Thoracic aorta (tissue), 2 donors: ENCODE measurements around the gene PRLR. TPM values are rescaled to one million over a fixed set of nuclear protein-coding genes. Genes with fewer than 3 reads are reported as not detected.
"Not testable (repeated sequence)": the region's sequence is repeated elsewhere in the genome, so short reads cannot be mapped to it uniquely, and the experiment has no call there.

Source experiments
- ATAC-seq: fragments of 150-250 bp; one replicate; pipeline ENCODE4 v1.8.0; 2017; ENCODE audit warnings: low read depth; ENCODE audit not compliant: insufficient number of reproducible peaks, low FRiP score
- DNase-seq: peaks from one replicate; pipeline ENCODE4 v3.0.0-alpha.2; 2020; ENCODE audit warnings: low spot score
- H3K27ac ChIP-seq, 2 donors: fragments of 200-600 bp; sonication (generic); 1 replicate in 1 of 2; 2 replicates in 1 of 2; pipeline ENCODE4 v1.5.1; 2016; ENCODE audit warnings: mild to moderate bottlenecking in 2 of 2, moderate library complexity in 2 of 2
- H3K27me3 ChIP-seq: fragments of 200-600 bp; sonication (generic); replicated peaks from 2 replicates; pipeline ENCODE4 v1.6.0; 2016; ENCODE audit warnings: mild to moderate bottlenecking; ENCODE audit not compliant: insufficient read depth
- H3K36me3 ChIP-seq: fragments of 200-600 bp; sonication (generic); one replicate; pipeline ENCODE4 v1.5.1; 2016
- H3K4me1 ChIP-seq, 2 donors: fragments of 200-600 bp; sonication (generic); 1 replicate in 1 of 2; 2 replicates in 1 of 2; pipeline versions ENCODE4 v1.5.1 to v1.6.0; 2016; ENCODE audit warnings: low read depth in 2 of 2, mild to moderate bottlenecking in 1 of 2; ENCODE audit not compliant: control insufficient read depth in 1 of 2
- H3K4me3 ChIP-seq: fragments of 200-600 bp; sonication (generic); 2 replicates; pipeline ENCODE4 v1.5.1; 2016; ENCODE audit warnings: mild to moderate bottlenecking
- H3K9me3 ChIP-seq: fragments of 200-600 bp; sonication (generic); 2 replicates; pipeline ENCODE4 v1.5.1; 2016
- total RNA-seq, 2 donors: library from RNA; depleted of rRNA; stranded (reverse); fragments of >200 nt; gene quantifications; one replicate each; pipeline versions ENCODE4 v1.1.0 to v1.2.3, GENCODE V29; 2016
- TF ChIP-seq, protein P1 (sequence below): fragments of 200-600 bp; sonication (generic); IDR thresholded peaks from one replicate; pipeline ENCODE4 v1.5.1; 2019; ENCODE audit warnings: antibody characterized with exemption

The PRLR gene
- total RNA-seq, 2 donors from 2014 or later = 0.71 to 2.6 TPM

DNA sequence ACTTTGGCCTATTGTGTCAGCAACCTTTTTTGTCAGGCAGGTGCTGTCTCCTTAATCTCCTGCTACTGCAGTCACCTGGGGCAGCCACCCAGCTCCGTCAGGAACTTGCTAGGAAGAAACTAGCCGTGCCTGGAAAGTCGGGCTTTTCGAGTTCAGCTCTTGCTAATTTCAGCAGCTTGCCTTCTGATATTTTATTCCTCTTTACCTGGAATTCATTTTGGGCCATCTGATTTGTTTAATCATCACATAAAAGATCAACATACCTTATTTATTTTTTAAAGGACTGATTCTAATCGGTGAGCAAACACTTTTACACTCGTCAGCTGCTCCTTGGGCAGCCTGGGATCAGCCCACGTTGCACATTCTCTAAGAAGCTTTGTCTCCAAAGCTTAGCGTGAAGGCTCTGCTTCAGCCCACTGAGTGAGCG is 42.2 kb downstream of the PRLR start:
- Histone ChIP-seq H3K4me3 (no peak overlapping the region), H3K36me3 (no peaks in the 10 kb centered on the region), H3K9me3 (no peaks in the 10 kb centered on the region), H3K27me3 (no peaks in the 10 kb centered on the region), H3K27ac (no peak overlapping the region), H3K4me1 (no peaks in the 10 kb centered on the region)
- DNase-seq (no peak), ATAC-seq (no peak)
- TF ChIP-seq, protein P1, sequence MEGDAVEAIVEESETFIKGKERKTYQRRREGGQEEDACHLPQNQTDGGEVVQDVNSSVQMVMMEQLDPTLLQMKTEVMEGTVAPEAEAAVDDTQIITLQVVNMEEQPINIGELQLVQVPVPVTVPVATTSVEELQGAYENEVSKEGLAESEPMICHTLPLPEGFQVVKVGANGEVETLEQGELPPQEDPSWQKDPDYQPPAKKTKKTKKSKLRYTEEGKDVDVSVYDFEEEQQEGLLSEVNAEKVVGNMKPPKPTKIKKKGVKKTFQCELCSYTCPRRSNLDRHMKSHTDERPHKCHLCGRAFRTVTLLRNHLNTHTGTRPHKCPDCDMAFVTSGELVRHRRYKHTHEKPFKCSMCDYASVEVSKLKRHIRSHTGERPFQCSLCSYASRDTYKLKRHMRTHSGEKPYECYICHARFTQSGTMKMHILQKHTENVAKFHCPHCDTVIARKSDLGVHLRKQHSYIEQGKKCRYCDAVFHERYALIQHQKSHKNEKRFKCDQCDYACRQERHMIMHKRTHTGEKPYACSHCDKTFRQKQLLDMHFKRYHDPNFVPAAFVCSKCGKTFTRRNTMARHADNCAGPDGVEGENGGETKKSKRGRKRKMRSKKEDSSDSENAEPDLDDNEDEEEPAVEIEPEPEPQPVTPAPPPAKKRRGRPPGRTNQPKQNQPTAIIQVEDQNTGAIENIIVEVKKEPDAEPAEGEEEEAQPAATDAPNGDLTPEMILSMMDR = no peak

DNA sequence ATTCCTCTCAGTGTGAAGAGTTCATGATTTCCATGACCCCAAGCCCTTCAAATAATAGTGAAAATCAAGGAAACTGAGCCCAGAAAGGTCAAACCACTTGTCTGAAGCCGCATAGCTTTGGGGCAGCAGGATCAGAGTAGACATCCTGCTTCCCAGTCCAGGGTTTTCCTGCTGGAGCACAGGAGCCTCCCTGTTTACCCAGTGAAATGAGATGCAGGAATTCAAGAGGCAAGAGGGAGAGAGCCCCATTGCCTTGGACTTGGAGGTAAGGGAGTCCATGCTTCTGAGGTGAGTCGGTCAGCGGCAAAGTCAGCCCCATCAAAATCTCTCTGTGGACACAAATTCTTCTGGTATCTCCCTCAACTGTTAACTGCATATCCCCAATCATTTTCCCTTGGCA is 42.7 kb downstream of the PRLR start:
- ATAC-seq, H3K4me1 ChIP-seq, H3K27me3 ChIP-seq, DNase-seq, H3K36me3 ChIP-seq, H3K4me3 ChIP-seq, H3K9me3 ChIP-seq, H3K27ac ChIP-seq: not testable (repeated sequence)

DNA sequence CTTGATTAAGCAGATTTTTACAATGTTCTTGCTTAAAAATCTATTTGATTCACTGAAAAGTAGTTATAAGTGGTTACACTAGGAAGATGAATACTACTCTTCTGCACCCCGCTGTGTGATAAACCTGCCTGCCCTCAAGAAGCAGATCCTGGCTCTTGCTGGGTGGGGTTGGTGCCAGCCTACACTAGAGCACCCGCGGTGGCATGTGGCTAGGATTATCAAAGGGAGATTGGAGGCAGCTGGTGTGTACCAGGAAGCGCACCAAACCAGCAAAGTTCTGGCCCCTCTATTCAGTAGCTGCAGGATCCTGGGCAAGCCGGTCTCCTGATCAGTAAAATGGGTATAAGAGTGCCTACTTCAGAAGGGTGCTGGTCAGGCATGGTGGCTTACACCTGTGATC is 43.5 kb downstream of the PRLR start:
- TF ChIP-seq, protein P1 = no peak
- H3K27ac ChIP-seq = no peak overlapping the region
- H3K36me3 ChIP-seq = no peaks in the 10 kb centered on the region
- DNase-seq (no peak), ATAC-seq (no peak)
- no peaks in the 10 kb centered on the region for H3K9me3 ChIP-seq
- no peak overlapping the region for H3K4me3 ChIP-seq
- no peaks in the 10 kb centered on the region for H3K4me1 ChIP-seq
- no peaks in the 10 kb centered on the region for H3K27me3 ChIP-seq

DNA sequence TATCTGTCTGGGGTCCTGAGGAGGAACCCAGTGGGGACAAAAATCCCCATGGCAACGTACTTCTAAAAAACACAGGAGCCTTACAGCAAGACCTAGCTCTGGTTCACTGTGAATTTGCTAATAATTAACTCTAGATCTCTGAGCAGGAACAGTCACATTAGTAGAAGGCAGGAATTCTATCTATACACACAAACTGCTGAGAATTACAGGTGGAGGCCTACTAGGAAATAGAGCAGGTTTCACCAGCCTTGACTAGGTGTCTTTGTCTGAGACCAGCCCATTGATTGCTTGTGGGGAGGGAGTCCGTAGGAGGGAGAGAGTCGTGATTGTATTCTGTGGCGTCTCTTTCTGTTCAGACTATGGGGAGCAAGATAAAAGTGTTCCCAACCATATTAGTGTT is 44.8 kb downstream of the PRLR start:
- no peaks in the 10 kb centered on the region for H3K9me3 ChIP-seq
- no peaks in the 10 kb centered on the region for H3K4me1 ChIP-seq
- DNase-seq (no peak), ATAC-seq (no peak)
- no peak overlapping the region for H3K4me3 ChIP-seq
- no peaks in the 10 kb centered on the region for H3K36me3 ChIP-seq
- no peaks in the 10 kb centered on the region for H3K27me3 ChIP-seq
- no peak overlapping the region for H3K27ac ChIP-seq
- TF ChIP-seq, protein P1 = no peak

DNA sequence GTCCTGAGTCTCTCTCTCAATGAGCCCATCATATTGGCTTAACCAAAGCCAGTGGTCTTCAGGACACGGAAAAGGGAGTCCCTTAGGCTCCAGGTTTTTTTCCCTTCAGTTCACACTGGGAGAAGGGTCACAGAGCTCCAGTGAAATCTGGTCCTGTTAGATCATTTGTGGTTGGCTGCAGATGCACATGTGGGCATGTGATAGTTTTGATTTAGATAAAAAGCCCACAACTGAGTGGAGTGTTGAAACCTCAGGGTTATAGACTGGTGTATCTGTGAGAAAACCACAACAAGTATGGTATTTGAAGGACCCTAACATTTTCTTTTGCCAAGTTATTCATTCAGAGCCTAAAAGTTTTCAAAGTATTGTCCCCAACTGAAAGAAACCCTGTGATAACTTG is 46.7 kb downstream of the PRLR start:
- no peak overlapping the region for H3K27ac ChIP-seq
- DNase-seq (no peak), ATAC-seq (no peak)
- no peaks in the 10 kb centered on the region for H3K36me3 ChIP-seq
- no peaks in the 10 kb centered on the region for H3K27me3 ChIP-seq
- H3K9me3 ChIP-seq = no peaks in the 10 kb centered on the region
- TF ChIP-seq, protein P1 = no peak
- no peak overlapping the region for H3K4me3 ChIP-seq
- H3K4me1 ChIP-seq = no peaks in the 10 kb centered on the region

DNA sequence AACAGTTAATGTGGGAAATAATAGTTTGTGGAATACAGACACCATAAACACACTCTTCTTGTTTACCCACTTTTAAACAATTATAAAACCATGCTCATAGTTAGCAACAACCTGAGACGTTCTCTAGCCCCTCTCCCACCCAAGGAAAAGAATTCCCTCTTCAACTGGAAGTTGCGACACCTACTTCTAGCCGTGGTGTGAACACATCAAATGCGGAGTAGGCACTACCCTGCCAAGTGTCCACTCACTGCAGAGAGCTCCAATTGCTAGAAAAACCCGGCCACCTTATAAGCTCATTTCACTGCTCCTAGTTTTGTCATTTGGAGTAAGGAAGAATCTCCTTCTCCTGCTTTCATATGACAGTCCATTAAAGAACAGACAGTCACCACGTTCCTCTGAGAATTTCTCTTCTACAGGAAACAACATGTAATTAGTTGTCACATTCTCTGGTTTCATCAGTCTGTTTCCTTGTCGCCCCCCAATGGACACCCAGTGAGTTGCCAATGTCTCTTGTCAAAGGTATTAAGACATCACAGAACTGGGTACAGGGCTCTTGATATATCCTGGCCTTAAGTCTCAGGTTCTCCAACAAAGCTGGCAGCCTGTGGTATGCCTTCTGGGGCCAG is 47.3 kb downstream of the PRLR start:
- no peak for ATAC-seq
- Histone ChIP-seq H3K36me3 (no peaks in the 10 kb centered on the region), H3K4me1 (no peaks in the 10 kb centered on the region), H3K4me3 (no peak overlapping the region), H3K27me3 (no peaks in the 10 kb centered on the region), H3K9me3 (no peaks in the 10 kb centered on the region), H3K27ac (no peak overlapping the region)
- TF ChIP-seq, protein P1 = peak; percentile 11
- DNase-seq = no peak
